ENCODE results near the gene NUAK2.

NUAK2 gene

DNA sequence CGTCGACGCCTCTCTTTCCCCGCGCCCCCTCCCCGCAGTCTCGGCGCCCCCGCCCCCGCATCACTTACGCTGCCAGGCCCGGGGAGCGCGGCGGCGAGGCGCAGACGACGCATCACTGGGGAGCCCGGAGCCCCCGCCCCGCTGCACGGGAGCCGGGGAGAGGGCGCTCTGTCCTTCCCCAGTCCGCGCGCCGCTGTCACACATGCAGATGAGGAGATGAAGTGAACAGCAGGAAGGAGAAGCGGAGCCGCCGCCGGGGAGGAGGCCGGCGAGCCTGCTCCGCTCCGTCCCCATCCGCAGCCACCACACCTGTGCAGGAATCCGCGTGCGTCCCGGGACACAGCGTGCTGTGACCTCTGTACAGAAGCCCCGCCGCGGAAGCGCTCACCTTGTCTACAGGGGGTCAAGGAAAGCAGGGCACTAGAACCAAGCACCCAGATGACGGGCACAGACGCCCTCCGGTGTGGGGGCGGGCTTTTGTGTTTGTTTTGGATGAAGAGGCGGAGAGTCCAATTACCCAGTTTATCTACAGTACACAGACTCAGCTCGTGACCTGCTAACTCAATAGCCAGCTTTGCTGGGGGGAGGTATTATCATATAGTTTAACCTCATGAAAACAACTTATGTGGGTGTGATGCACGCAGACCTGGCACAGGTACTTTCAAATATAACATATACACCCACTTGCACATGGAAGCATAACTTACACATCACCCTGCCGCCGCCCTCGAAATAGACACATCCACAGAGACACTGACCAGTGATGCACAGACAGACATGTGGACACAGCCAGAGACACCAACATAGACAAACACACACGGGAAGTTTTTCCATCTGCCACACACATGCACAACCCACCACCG is 22.8 kb upstream of the NUAK2 start (continued):
- TF ChIP-seq ZNF114 (tag by site-specific recombination; IDR thresholded peaks at IDR 0.05) (no peak), ZNF223 (tag by site-specific recombination; IDR thresholded peaks at IDR 0.05) (no peak), ZNF473 (tag by site-specific recombination; IDR thresholded peaks at IDR 0.05) (no peak), ZNF24 (tag by site-specific recombination; IDR thresholded peaks at IDR 0.05) (peak; percentile 39), ZNF777 (tag by site-specific recombination; IDR thresholded peaks at IDR 0.05; ENCODE audit: borderline replicate concordance) (no peak), ZNF366 (tag by site-specific recombination; conservative IDR thresholded peaks at IDR 0.05) (peak; percentile 67), PBX3 (CRISPR knock-in tag; IDR thresholded peaks at IDR 0.05) (no peak), ZNF174 (tag by site-specific recombination; IDR thresholded peaks at IDR 0.05) (no peak), ZFP41 (tag by site-specific recombination; IDR thresholded peaks at IDR 0.05; ENCODE audit: borderline replicate concordance) (no peak), ZNF561 (tag by site-specific recombination; IDR thresholded peaks at IDR 0.05; ENCODE audit: borderline replicate concordance) (no peak), ZNF792 (tag by site-specific recombination; IDR thresholded peaks at IDR 0.05) (0 out of 2 replicates have a peak, but pooled peaks have one; percentile 24), ZXDB (tag by site-specific recombination; IDR thresholded peaks at IDR 0.05) (peak; percentile 52), ZNF600 (tag by site-specific recombination; IDR thresholded peaks at IDR 0.05) (peak; percentile 94), ZNF510 (tag by site-specific recombination; IDR thresholded peaks at IDR 0.05; ENCODE audit: insufficient replicate concordance) (no peak), ZNF350 (tag by site-specific recombination; IDR thresholded peaks at IDR 0.05) (no peak), GFI1B (tag by site-specific recombination; IDR thresholded peaks at IDR 0.05) (no peak), ZBTB1 (tag by site-specific recombination; IDR thresholded peaks at IDR 0.05) (no peak), ZNF211 (tag by site-specific recombination; IDR thresholded peaks at IDR 0.05; ENCODE audit: low read depth) (no peak), ZNF426 (tag by site-specific recombination; IDR thresholded peaks at IDR 0.05) (no peak), ZNF341 (tag by site-specific recombination; IDR thresholded peaks at IDR 0.05; ENCODE audit: low read depth) (peak; percentile 83), ZNF133 (tag by site-specific recombination; IDR thresholded peaks at IDR 0.05) (no peak), ZNF629 (tag by site-specific recombination; IDR thresholded peaks at IDR 0.05) (0 out of 2 replicates have a peak, but pooled peaks have one; percentile 37), ZIC2 (tag by site-specific recombination; IDR thresholded peaks at IDR 0.05) (peak; percentile 97), REPIN1 (tag by site-specific recombination; IDR thresholded peaks at IDR 0.05; ENCODE audit: low read depth) (no peak), ZNF23 (tag by site-specific recombination; IDR thresholded peaks at IDR 0.05; ENCODE audit: borderline replicate concordance) (no peak), ZNF610 (tag by site-specific recombination; IDR thresholded peaks at IDR 0.05; ENCODE audit: borderline replicate concordance) (no peak), ZNF335 (tag by site-specific recombination; conservative IDR thresholded peaks at IDR 0.05) (peak; percentile 72), ZNF48 (tag by site-specific recombination; IDR thresholded peaks at IDR 0.05) (no peak), ZSCAN30 (tag by site-specific recombination; IDR thresholded peaks at IDR 0.05) (no peak), ZNF302 (tag by site-specific recombination; IDR thresholded peaks at IDR 0.05; ENCODE audit: low read depth) (no peak)
- TF ChIP-seq, protein P1, sequence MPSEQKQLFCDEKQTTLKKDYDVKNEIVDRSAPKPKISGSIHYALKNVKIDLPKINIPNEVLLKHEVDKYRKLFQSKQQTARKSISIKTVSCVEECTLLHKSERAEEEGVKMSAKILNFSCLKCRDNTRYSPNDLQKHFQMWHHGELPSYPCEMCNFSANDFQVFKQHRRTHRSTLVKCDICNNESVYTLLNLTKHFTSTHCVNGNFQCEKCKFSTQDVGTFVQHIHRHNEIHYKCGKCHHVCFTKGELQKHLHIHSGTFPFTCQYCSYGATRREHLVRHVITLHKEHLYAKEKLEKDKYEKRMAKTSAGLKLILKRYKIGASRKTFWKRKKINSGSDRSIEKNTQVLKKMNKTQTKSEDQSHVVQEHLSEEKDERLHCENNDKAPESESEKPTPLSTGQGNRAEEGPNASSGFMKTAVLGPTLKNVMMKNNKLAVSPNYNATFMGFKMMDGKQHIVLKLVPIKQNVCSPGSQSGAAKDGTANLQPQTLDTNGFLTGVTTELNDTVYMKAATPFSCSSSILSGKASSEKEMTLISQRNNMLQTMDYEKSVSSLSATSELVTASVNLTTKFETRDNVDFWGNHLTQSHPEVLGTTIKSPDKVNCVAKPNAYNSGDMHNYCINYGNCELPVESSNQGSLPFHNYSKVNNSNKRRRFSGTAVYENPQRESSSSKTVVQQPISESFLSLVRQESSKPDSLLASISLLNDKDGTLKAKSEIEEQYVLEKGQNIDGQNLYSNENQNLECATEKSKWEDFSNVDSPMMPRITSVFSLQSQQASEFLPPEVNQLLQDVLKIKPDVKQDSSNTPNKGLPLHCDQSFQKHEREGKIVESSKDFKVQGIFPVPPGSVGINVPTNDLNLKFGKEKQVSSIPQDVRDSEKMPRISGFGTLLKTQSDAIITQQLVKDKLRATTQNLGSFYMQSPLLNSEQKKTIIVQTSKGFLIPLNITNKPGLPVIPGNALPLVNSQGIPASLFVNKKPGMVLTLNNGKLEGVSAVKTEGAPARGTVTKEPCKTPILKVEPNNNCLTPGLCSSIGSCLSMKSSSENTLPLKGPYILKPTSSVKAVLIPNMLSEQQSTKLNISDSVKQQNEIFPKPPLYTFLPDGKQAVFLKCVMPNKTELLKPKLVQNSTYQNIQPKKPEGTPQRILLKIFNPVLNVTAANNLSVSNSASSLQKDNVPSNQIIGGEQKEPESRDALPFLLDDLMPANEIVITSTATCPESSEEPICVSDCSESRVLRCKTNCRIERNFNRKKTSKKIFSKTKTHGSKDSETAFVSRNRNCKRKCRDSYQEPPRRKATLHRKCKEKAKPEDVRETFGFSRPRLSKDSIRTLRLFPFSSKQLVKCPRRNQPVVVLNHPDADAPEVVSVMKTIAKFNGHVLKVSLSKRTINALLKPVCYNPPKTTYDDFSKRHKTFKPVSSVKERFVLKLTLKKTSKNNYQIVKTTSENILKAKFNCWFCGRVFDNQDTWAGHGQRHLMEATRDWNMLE (tag by site-specific recombination; conservative IDR thresholded peaks at IDR 0.05; ENCODE audit: low read depth): no peak
- TF ChIP-seq, protein P2, sequence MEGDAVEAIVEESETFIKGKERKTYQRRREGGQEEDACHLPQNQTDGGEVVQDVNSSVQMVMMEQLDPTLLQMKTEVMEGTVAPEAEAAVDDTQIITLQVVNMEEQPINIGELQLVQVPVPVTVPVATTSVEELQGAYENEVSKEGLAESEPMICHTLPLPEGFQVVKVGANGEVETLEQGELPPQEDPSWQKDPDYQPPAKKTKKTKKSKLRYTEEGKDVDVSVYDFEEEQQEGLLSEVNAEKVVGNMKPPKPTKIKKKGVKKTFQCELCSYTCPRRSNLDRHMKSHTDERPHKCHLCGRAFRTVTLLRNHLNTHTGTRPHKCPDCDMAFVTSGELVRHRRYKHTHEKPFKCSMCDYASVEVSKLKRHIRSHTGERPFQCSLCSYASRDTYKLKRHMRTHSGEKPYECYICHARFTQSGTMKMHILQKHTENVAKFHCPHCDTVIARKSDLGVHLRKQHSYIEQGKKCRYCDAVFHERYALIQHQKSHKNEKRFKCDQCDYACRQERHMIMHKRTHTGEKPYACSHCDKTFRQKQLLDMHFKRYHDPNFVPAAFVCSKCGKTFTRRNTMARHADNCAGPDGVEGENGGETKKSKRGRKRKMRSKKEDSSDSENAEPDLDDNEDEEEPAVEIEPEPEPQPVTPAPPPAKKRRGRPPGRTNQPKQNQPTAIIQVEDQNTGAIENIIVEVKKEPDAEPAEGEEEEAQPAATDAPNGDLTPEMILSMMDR (tag by site-specific recombination; IDR thresholded peaks at IDR 0.05): peak; percentile 46; the same call in 1 of the 2 replicates
